BE2C (cell line): Measurements from ENCODE around the gene ZNF85.
"Not testable (repeated sequence)": the region's sequence is repeated elsewhere in the genome, so short reads cannot be mapped to it uniquely, and the experiment has no call there.

Experiments used
- DNase-seq: peaks from one replicate; pipeline ENCODE4 v3.0.0-alpha.2; 2020
- H3K27me3 ChIP-seq: fragments of 250-450 bp; sonication (Bioruptor Pico); 2 replicates; pipeline ENCODE4 v1.5.1; 2020; ENCODE audit warnings: mild to moderate bottlenecking
- H3K36me3 ChIP-seq: fragments of 250-450 bp; sonication (Bioruptor Pico); 2 replicates; pipeline ENCODE4 v1.5.1; 2020; ENCODE audit warnings: mild to moderate bottlenecking
- H3K4me1 ChIP-seq: fragments of 250-450 bp; sonication (Bioruptor Pico); 2 replicates; pipeline ENCODE4 v1.5.1; 2020
- H3K4me3 ChIP-seq: 2 replicates; pipeline ENCODE4 v1.5.1; 2011; ENCODE audit warnings: low read depth, low read length
- H3K9me3 ChIP-seq: fragments of 250-450 bp; sonication (Bioruptor Pico); 2 replicates; pipeline ENCODE4 v1.5.1; 2020
- CTCF ChIP-seq: IDR thresholded peaks from 2 replicates; pipeline ENCODE4 v1.5.1; 2012; ENCODE audit warnings: mild to moderate bottlenecking, low read depth, low read length

ZNF85 gene

GRCh38 chr19:20964798-20965197 lies 41.7 kb downstream of the ZNF85 start:
- Histone ChIP-seq H3K27me3 (no peaks in the 10 kb centered on the region), H3K36me3 (no peaks in the 10 kb centered on the region), H3K9me3 (no peaks in the 10 kb centered on the region), H3K4me1 (no peaks in the 10 kb centered on the region), H3K4me3 (no peak overlapping the region)
- no peak for TF ChIP-seq CTCF
- DNase-seq, result peak; percentile 12

GRCh38 chr19:20968092-20968491 lies 45.0 kb downstream of the ZNF85 start:
- no peaks in the 10 kb centered on the region for H3K4me1 ChIP-seq
- H3K27me3 ChIP-seq, result no peaks in the 10 kb centered on the region
- TF ChIP-seq CTCF, result no peak
- H3K9me3 ChIP-seq, result no peaks in the 10 kb centered on the region
- H3K4me3 ChIP-seq, result no peak overlapping the region
- no peak for DNase-seq
- H3K36me3 ChIP-seq, result no peaks in the 10 kb centered on the region

- no peaks in the 10 kb centered on the region for H3K27me3 ChIP-seq
- no peaks in the 10 kb centered on the region for H3K36me3 ChIP-seq
- no peak for TF ChIP-seq CTCF
- no peak overlapping the region for H3K4me3 ChIP-seq
- no peaks in the 10 kb centered on the region for H3K9me3 ChIP-seq
- no peaks in the 10 kb centered on the region for H3K4me1 ChIP-seq
- no peak for DNase-seq
Observed at GRCh38 chr19:20969498-20969897, 46.4 kb downstream of the ZNF85 start.

- Histone ChIP-seq H3K4me3 (no peak overlapping the region), H3K9me3 (no peaks in the 10 kb centered on the region), H3K27me3 (no peaks in the 10 kb centered on the region), H3K4me1 (no peaks in the 10 kb centered on the region), H3K36me3 (no peaks in the 10 kb centered on the region)
- TF ChIP-seq CTCF, result no peak
- no peak for DNase-seq
Observed at GRCh38 chr19:20969898-20970297, 46.8 kb downstream of the ZNF85 start.

GRCh38 chr19:20992788-20993187 lies 69.7 kb downstream of the ZNF85 start:
- not testable (repeated sequence) for H3K4me3 ChIP-seq, H3K9me3 ChIP-seq, H3K4me1 ChIP-seq, DNase-seq, H3K36me3 ChIP-seq, H3K27me3 ChIP-seq

GRCh38 chr19:20999731-21000352 lies 76.8 kb downstream of the ZNF85 start:
- TF ChIP-seq CTCF, result no peak
- H3K9me3 ChIP-seq, result peaks cover 2% of the 10 kb centered on the region
- no peaks in the 10 kb centered on the region for H3K4me1 ChIP-seq
- DNase-seq, result peak; percentile 94
- no peaks in the 10 kb centered on the region for H3K36me3 ChIP-seq
- H3K27me3 ChIP-seq, result no peaks in the 10 kb centered on the region
- peak overlapping the region; percentile 81 for H3K4me3 ChIP-seq
